UCSD-AML1 (cell line): ENCODE measurements around the gene GLTP.
"Not testable (repeated sequence)": the region's sequence is repeated elsewhere in the genome, so short reads cannot be mapped to it uniquely, and the experiment has no call there.

Source experiments
- DNase-seq: peaks from one replicate; lab custom pipeline; 2025; ENCODE audit not compliant: unreplicated experiment; lab: John Stamatoyannopoulos, UW

Gene GLTP

GRCh38 chr12:109878247-109878625 is 2.1 kb downstream of the GLTP start:
- DNase-seq: no peak

- DNase-seq: no peak
Observed at GRCh38 chr12:109877504-109878246, 2.7 kb downstream of the GLTP start.

GRCh38 chr12:109876406-109876805 is 3.9 kb downstream of the GLTP start:
- no peak for DNase-seq

- DNase-seq: no peak
Observed at GRCh38 chr12:109875572-109876131, 4.7 kb downstream of the GLTP start.

GRCh38 chr12:109873653-109874052 is 6.7 kb downstream of the GLTP start:
- DNase-seq: no peak

GRCh38 chr12:109871668-109872314 is 8.6 kb downstream of the GLTP start:
- no peak for DNase-seq

GRCh38 chr12:109870648-109871047 is 9.7 kb downstream of the GLTP start:
- no peak for DNase-seq

- DNase-seq: no peak
Observed at GRCh38 chr12:109868182-109869051, 11.9 kb downstream of the GLTP start.

- DNase-seq: no peak
Observed at GRCh38 chr12:109864916-109865315, 15.4 kb downstream of the GLTP start.

GRCh38 chr12:109863847-109864712 is 16.3 kb downstream of the GLTP start:
- DNase-seq: no peak

GRCh38 chr12:109862491-109862890 is 17.9 kb downstream of the GLTP start:
- not testable (repeated sequence) for DNase-seq

- DNase-seq: no peak
Observed at GRCh38 chr12:109861689-109862314, 18.5 kb downstream of the GLTP start.

- no peak for DNase-seq
Observed at GRCh38 chr12:109860977-109861376, 19.4 kb downstream of the GLTP start.

- no peak for DNase-seq
Observed at GRCh38 chr12:109858764-109859163, 21.6 kb downstream of the GLTP start.

GRCh38 chr12:109857715-109858114 is 22.6 kb downstream of the GLTP start:
- DNase-seq: no peak

GRCh38 chr12:109855377-109855776 is 25.0 kb downstream of the GLTP start:
- no peak for DNase-seq

GRCh38 chr12:109850518-109850917 is 29.8 kb downstream of the GLTP start:
- DNase-seq: not testable (repeated sequence)

- DNase-seq: no peak
Observed at GRCh38 chr12:109847142-109847735, 33.1 kb downstream of the GLTP start.

GRCh38 chr12:109845824-109846205 is 34.5 kb downstream of the GLTP start:
- no peak for DNase-seq
